Spleen (tissue), 11 donors: ENCODE measurements around the gene TAP1. TPM values are rescaled to one million over a fixed set of nuclear protein-coding genes. Genes with fewer than 3 reads are reported as not detected.

Experiments used
- DNase-seq: peaks from one replicate; pipeline ENCODE4 v3.0.0-alpha.2; 2020
- H3K27ac ChIP-seq, 8 donors: fragments of 200-600 bp; sonication (generic) in 7 of 8; 1 replicate in 4 of 8; 2 replicates in 4 of 8; pipeline versions ENCODE4 v1.5.0 to v1.8.0; 2016 to 2021; ENCODE audit warnings: inconsistent platforms in 4 of 8, mild to moderate bottlenecking in 4 of 8, moderate library complexity in 1 of 8
- H3K27me3 ChIP-seq, 7 donors: fragments of 200-600 bp; sonication (generic) in 6 of 7; replicated peaks in 1 of 7; 1 replicate in 4 of 7; 2 replicates in 3 of 7; pipeline versions ENCODE4 v1.5.0 to v1.8.0; 2016 to 2021; ENCODE audit warnings: inconsistent platforms in 3 of 7, mild to moderate bottlenecking in 1 of 7
- H3K36me3 ChIP-seq, 6 donors: fragments of 200-600 bp; sonication (generic) in 5 of 6; 1 replicate in 4 of 6; 2 replicates in 2 of 6; pipeline versions ENCODE4 v1.5.0 to v1.8.0; 2016 to 2021; ENCODE audit warnings: inconsistent platforms in 2 of 6
- H3K4me1 ChIP-seq, 6 donors: fragments of 200-600 bp; sonication (generic) in 5 of 6; 1 replicate in 3 of 6; 2 replicates in 3 of 6; pipeline versions ENCODE4 v1.5.0 to v1.8.0; 2016 to 2021; ENCODE audit warnings: inconsistent platforms in 3 of 6
- H3K4me3 ChIP-seq, 8 donors: fragments of 200-600 bp; sonication (generic) in 7 of 8; 1 replicate in 4 of 8; 2 replicates in 4 of 8; pipeline versions ENCODE4 v1.5.0 to v1.8.0; 2016 to 2021; ENCODE audit warnings: inconsistent platforms in 4 of 8, mild to moderate bottlenecking in 4 of 8, moderate library complexity in 2 of 8
- H3K9me3 ChIP-seq, 8 donors: fragments of 200-600 bp; sonication (generic) in 7 of 8; 1 replicate in 4 of 8; 2 replicates in 4 of 8; pipeline versions ENCODE4 v1.5.0 to v1.8.0; 2016 to 2021; ENCODE audit warnings: inconsistent platforms in 4 of 8
- CTCF ChIP-seq, 11 experiments: fragments of 200-600 bp in 7 of 11; fragments of 450-650 bp in 4 of 11; sonication (generic) in 4 of 11; IDR thresholded peaks in 8 of 11; conservative IDR thresholded peaks in 3 of 11; 1 replicate in 7 of 11; 2 replicates in 4 of 11; pipeline versions ENCODE4 v1.4.0 to v1.8.0; 2016 to 2021; ENCODE audit warnings: antibody characterized with exemption in 11 of 11, inconsistent platforms in 4 of 11, mild to moderate bottlenecking in 1 of 11
- POLR2A ChIP-seq, 3 donors: fragments of 450-650 bp; IDR thresholded peaks; one replicate each; pipeline ENCODE4 v1.5.1; 2017; ENCODE audit warnings: antibody characterized with exemption in 3 of 3, mild to moderate bottlenecking in 1 of 3
- POLR2AphosphoS5 ChIP-seq, 3 donors: sonication (generic); formaldehyde crosslinking; IDR thresholded peaks; one replicate each; pipeline ENCODE4 v1.5.1; 2017; ENCODE audit warnings: antibody characterized with exemption in 3 of 3
- WGBS, 5 donors: extraction: QIAGEN DNeasy Blood & Tissue Kit in 3 of 5; methylation state at CpG; one replicate each; pipeline versions ENCODE4 v1.1.5 to v1.1.7; 2013 to 2018; 5-methylcytosine and 5-hydroxymethylcytosine counted together
- intact Hi-C: fragments of 100-400 bp; cut with DNase I; formaldehyde crosslinking; loops from one replicate; pipeline ENCODE4 v1.15.0; 2023; ENCODE audit warnings: low total_unique reads
- polyA plus RNA-seq, 3 donors: library from polyadenylated mRNA; stranded (reverse); fragments of 200-250 nt; gene quantifications; one replicate each; pipeline ENCODE4 v1.2.1, GENCODE V29; 2013
- total RNA-seq, 7 donors: library from RNA; depleted of rRNA in 3 of 7; stranded (reverse); fragments of >200 nt in 3 of 7; fragmentation: NEBNext Ultra II Directional in 4 of 7; extraction: Animal tissue kit (Norgen Biotek cat#: 25700) in 4 of 7; gene quantifications; one replicate each; pipeline versions ENCODE4 v1.1.0 to v1.2.1, GENCODE V29; 2016 to 2021
- donor health status: healthy with polysubstance abuse.
- donor health status: DM: no; HTN: no; CAD: no; lungs with moderate emphysema.
- donor health status: DM: no; HTN: no; CAD: no.
- donor health status: Bipolar disorder and iron deficiency.
- donor health status: healthy.
- donor health status: DM: no; HTN: no; CAD: no.
- donor health status: DM: yes; HTN: yes; CAD: no.

The TAP1 gene
- total and polyA plus RNA-seq, 10 donors = 98.5 to 172 (median 147) TPM

DNA sequence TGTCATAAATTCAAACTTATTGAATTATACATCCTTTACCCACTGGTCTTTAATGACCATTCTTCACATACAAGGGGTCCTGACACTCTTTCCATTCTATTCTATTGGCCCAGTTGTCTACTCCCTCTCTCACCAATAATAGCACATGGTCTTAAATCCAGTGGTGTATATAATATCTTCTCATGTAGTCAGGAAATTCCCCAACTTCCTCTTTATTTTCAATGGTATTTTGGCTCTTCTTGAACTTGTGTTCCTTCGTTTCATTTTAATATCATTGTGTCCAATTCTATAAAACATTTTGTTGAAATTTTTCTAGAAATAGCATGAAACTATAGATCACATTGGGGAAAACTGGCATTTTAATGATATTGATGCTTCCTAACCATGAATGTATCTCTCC, 37.3 kb upstream of the TAP1 start:
- 2 to 8% (median 6%) methylated on average over 1 of the region's 1 CpG for WGBS, 5 donors
- intact Hi-C loops = loop anchor here (10.0 kb wide), 1 partner anchor 54 kb away; the partner anchor contains the start of gene HLA-DMB
- DNase-seq = no peak
- no peaks in the 10 kb centered on the region for H3K9me3 ChIP-seq
- no peak for TF ChIP-seq POLR2A (IDR thresholded peaks at IDR 0.05)
- no peak for TF ChIP-seq CTCF (IDR thresholded peaks at IDR 0.05 in 8 of 11, conservative IDR thresholded peaks at IDR 0.05 in 3 of 11)
- no peak for TF ChIP-seq POLR2AphosphoS5 (IDR thresholded peaks at IDR 0.05)
- no peaks in the 10 kb centered on the region for H3K36me3 ChIP-seq
- H3K27ac ChIP-seq = no peak overlapping the region
- H3K4me3 ChIP-seq = no peak overlapping the region
- H3K27me3 ChIP-seq = no peaks in the 10 kb centered on the region
- peaks cover 6 to 54% (median 29%) of the 10 kb centered on the region in 6 donors for H3K4me1 ChIP-seq

- WGBS, 5 donors = 30 to 74% (median 68%) methylated on average over 1 of the region's 1 CpG
- H3K9me3 ChIP-seq = no peaks in the 10 kb centered on the region
- H3K27me3 ChIP-seq = no peaks in the 10 kb centered on the region
- H3K36me3 ChIP-seq = no peaks in the 10 kb centered on the region
- H3K4me3 ChIP-seq = no peak overlapping the region
- TF ChIP-seq CTCF (IDR thresholded peaks at IDR 0.05 in 8 of 11, conservative IDR thresholded peaks at IDR 0.05 in 3 of 11) (no peak), POLR2A (IDR thresholded peaks at IDR 0.05) (no peak), POLR2AphosphoS5 (IDR thresholded peaks at IDR 0.05) (no peak)
- H3K4me1 ChIP-seq = peaks cover 4 to 47% (median 21%) of the 10 kb centered on the region in 6 donors
- H3K27ac ChIP-seq = no peak overlapping the region
- DNase-seq = no peak
- intact Hi-C loops = no loop called here
These were observed 36.0 kb upstream of the TAP1 start for GRCh38 chr6:32889533-32889932.

DNA sequence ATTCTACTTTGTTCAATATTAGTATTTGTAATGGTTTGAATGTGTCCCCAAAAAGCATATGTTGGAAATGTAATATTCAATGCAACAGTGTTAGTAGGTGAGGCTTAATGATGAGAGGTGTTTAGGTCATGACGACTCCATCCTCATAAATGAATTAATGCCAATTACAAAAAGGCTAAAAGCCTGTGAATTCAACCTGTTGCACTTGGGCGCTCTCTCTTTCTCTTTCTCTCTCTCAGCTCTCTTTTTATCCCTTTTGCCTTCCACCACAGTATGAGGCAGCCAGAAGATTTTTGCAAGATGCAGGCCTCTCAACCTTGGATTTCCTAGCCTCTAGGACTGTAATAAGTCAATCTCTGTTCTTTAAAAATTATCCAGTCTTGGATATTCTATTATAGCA, 35.1 kb upstream of the TAP1 start:
- Histone ChIP-seq H3K9me3 (no peaks in the 10 kb centered on the region), H3K27me3 (no peaks in the 10 kb centered on the region), H3K4me1 (peaks cover 3 to 47% (median 20%) of the 10 kb centered on the region in 6 donors), H3K27ac (no peak overlapping the region), H3K36me3 (no peaks in the 10 kb centered on the region), H3K4me3 (no peak overlapping the region)
- intact Hi-C loops = no loop called here
- DNase-seq = no peak
- 82 to 99% (median 93%) methylated on average over 2 of the region's 2 CpGs for WGBS, 5 donors
- TF ChIP-seq CTCF (IDR thresholded peaks at IDR 0.05 in 8 of 11, conservative IDR thresholded peaks at IDR 0.05 in 3 of 11) (no peak), POLR2A (IDR thresholded peaks at IDR 0.05) (no peak), POLR2AphosphoS5 (IDR thresholded peaks at IDR 0.05) (no peak)

DNA sequence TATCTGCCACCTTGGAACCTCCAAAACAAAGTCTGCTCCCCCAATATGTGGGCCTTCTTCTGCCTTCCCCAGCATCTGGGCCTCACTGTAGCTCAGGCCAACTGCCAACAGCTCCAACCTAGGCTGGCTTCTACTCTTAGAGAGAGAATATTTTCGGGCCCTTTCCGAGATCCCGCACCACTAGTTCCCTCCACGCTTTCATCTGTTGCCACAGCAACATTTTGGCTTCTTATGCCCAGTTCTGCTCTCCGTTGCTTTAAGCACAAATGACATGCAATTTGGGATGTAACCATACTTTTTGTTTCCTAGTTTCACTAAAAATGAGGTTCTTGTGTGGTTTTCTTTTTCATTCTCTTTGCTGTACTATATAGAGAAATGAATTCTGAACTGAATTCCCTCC, 34.1 kb upstream of the TAP1 start:
- H3K4me3 ChIP-seq = no peak overlapping the region
- 81 to 90% (median 87%) methylated on average over 5 of the region's 5 CpGs for WGBS, 5 donors
- intact Hi-C loops = loop anchor here (2.0 kb wide), 1 partner anchor 97 kb away; no protein-coding TSS in a partner anchor
- peak overlapping the region in 5 of 8 donors; percentile 16 to 35 (median 28) for H3K27ac ChIP-seq
- H3K36me3 ChIP-seq = no peaks in the 10 kb centered on the region
- no peak for TF ChIP-seq CTCF (IDR thresholded peaks at IDR 0.05 in 8 of 11, conservative IDR thresholded peaks at IDR 0.05 in 3 of 11)
- no peak for TF ChIP-seq POLR2A (IDR thresholded peaks at IDR 0.05)
- TF ChIP-seq POLR2AphosphoS5 (IDR thresholded peaks at IDR 0.05) = no peak
- H3K27me3 ChIP-seq = no peaks in the 10 kb centered on the region
- no peak for DNase-seq
- H3K9me3 ChIP-seq = no peaks in the 10 kb centered on the region
- H3K4me1 ChIP-seq = peaks cover 0 to 37% (median 17%) of the 10 kb centered on the region in 6 donors
